Vagina (tissue), 2 donors: ENCODE data around the gene KCNG1. TPM values are rescaled to one million over a fixed set of nuclear protein-coding genes. Genes with fewer than 3 reads are reported as not detected.
"Not testable (repeated sequence)": the region's sequence is repeated elsewhere in the genome, so short reads cannot be mapped to it uniquely, and the experiment has no call there.

Experiments
- DNase-seq, 2 donors: peaks; one replicate each; pipeline ENCODE4 v3.0.0-alpha.2; 2017; ENCODE audit errors: extremely low spot score in 2 of 2
- H3K27ac ChIP-seq: fragments of 200-600 bp; sonication (generic); one replicate; pipeline ENCODE4 v1.5.1; 2019
- H3K27me3 ChIP-seq: fragments of 200-600 bp; sonication (generic); one replicate; pipeline ENCODE4 v1.5.1; 2019
- H3K36me3 ChIP-seq, 2 donors: fragments of 200-600 bp; sonication (generic); one replicate each; pipeline ENCODE4 v1.5.1; 2017 to 2019
- H3K4me1 ChIP-seq: fragments of 200-600 bp; sonication (generic); one replicate; pipeline ENCODE4 v1.5.1; 2019
- H3K4me3 ChIP-seq, 2 donors: fragments of 200-600 bp; sonication (generic); 1 replicate in 1 of 2; 2 replicates in 1 of 2; pipeline ENCODE4 v1.5.1; 2016 to 2019
- H3K9me3 ChIP-seq: fragments of 200-600 bp; sonication (generic); one replicate; pipeline ENCODE4 v1.5.1; 2019
- POLR2A ChIP-seq, 2 donors: fragments of 450-650 bp; IDR thresholded peaks; one replicate each; pipeline ENCODE4 v1.6.1; 2017; ENCODE audit warnings: antibody characterized with exemption in 2 of 2, mild to moderate bottlenecking in 2 of 2, moderate library complexity in 2 of 2
- POLR2AphosphoS5 ChIP-seq, 2 donors: sonication (generic); formaldehyde crosslinking; IDR thresholded peaks; one replicate each; pipeline ENCODE4 v1.9.0; 2017; ENCODE audit warnings: antibody characterized with exemption in 2 of 2, mild to moderate bottlenecking in 2 of 2, low read depth in 1 of 2; ENCODE audit not compliant: insufficient read depth in 1 of 2
- intact Hi-C: fragments of 100-400 bp; cut with DNase I; formaldehyde crosslinking; loops from one replicate; pipeline ENCODE4 v1.15.1; 2023
- total RNA-seq: library from RNA; depleted of rRNA; stranded (reverse); fragments of >200 nt; gene quantifications from one replicate; pipeline ENCODE4 v1.2.3, GENCODE V29; 2016
- TF ChIP-seq, protein P1 (sequence below), 3 experiments: fragments of 450-650 bp in 2 of 3; fragments of 200-600 bp in 1 of 3; sonication (generic) in 1 of 3; IDR thresholded peaks; one replicate each; pipeline ENCODE4 v1.5.1; 2017 to 2019; ENCODE audit warnings: antibody characterized with exemption in 3 of 3, mild to moderate bottlenecking in 2 of 3, moderate library complexity in 2 of 3

The KCNG1 gene
- total RNA-seq, 1 donor from 2014 or later, result 7.9 TPM

DNA sequence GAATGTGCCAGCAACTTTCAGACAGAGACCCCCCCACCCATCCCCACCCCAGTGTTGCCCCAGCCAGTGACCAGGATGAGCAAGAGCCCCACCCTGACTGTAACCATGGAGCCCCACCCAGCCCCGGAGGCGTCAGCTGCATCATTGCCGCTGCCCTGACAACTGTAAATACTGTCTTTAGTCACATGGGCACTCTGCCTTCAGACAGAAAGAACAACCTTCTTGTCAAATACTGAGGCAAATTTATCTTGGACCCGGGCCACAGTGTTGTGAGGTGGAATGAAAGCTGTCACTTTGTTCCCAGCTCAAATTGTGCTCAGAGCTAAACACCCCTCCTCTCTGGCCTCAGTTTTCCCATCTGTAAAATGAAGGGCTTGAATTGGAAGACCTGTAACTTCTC is 40.5 kb downstream of the KCNG1 start:
- Histone ChIP-seq H3K4me1 (peaks cover 18% of the 10 kb centered on the region), H3K27ac (no peak overlapping the region), H3K27me3 (no peaks in the 10 kb centered on the region), H3K4me3 (no peak overlapping the region), H3K9me3 (no peaks in the 10 kb centered on the region), H3K36me3 (no peaks in the 10 kb centered on the region)
- intact Hi-C loops, result no loop called here
- no peak for DNase-seq
- TF ChIP-seq POLR2AphosphoS5 (IDR thresholded peaks at IDR 0.05; ENCODE audit: insufficient read depth in 1 of 2, low read depth in 1 of 2) (no peak), POLR2A (IDR thresholded peaks at IDR 0.05) (no peak)
- TF ChIP-seq, protein P1, sequence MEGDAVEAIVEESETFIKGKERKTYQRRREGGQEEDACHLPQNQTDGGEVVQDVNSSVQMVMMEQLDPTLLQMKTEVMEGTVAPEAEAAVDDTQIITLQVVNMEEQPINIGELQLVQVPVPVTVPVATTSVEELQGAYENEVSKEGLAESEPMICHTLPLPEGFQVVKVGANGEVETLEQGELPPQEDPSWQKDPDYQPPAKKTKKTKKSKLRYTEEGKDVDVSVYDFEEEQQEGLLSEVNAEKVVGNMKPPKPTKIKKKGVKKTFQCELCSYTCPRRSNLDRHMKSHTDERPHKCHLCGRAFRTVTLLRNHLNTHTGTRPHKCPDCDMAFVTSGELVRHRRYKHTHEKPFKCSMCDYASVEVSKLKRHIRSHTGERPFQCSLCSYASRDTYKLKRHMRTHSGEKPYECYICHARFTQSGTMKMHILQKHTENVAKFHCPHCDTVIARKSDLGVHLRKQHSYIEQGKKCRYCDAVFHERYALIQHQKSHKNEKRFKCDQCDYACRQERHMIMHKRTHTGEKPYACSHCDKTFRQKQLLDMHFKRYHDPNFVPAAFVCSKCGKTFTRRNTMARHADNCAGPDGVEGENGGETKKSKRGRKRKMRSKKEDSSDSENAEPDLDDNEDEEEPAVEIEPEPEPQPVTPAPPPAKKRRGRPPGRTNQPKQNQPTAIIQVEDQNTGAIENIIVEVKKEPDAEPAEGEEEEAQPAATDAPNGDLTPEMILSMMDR (IDR thresholded peaks at IDR 0.05), result no peak

GRCh38 chr20:50981714-50982048 is 41.2 kb downstream of the KCNG1 start:
- no peaks in the 10 kb centered on the region for H3K27me3 ChIP-seq
- intact Hi-C loops, result no loop called here
- no peak for DNase-seq
- H3K4me3 ChIP-seq, result no peak overlapping the region
- TF ChIP-seq, protein P1 (IDR thresholded peaks at IDR 0.05), result no peak
- no peak for TF ChIP-seq POLR2A (IDR thresholded peaks at IDR 0.05)
- no peak for TF ChIP-seq POLR2AphosphoS5 (IDR thresholded peaks at IDR 0.05; ENCODE audit: insufficient read depth in 1 of 2, low read depth in 1 of 2)
- H3K9me3 ChIP-seq, result no peaks in the 10 kb centered on the region
- H3K36me3 ChIP-seq, result no peaks in the 10 kb centered on the region
- H3K27ac ChIP-seq, result no peak overlapping the region
- peaks cover 18% of the 10 kb centered on the region for H3K4me1 ChIP-seq

GRCh38 chr20:50980851-50981713 is 41.8 kb downstream of the KCNG1 start:
- Histone ChIP-seq H3K27ac (peak overlapping the region; percentile 20), H3K36me3 (no peaks in the 10 kb centered on the region), H3K4me1 (peaks cover 18% of the 10 kb centered on the region), H3K27me3 (no peaks in the 10 kb centered on the region), H3K9me3 (no peaks in the 10 kb centered on the region), H3K4me3 (no peak overlapping the region)
- intact Hi-C loops, result no loop called here
- no peak for DNase-seq
- TF ChIP-seq POLR2AphosphoS5 (IDR thresholded peaks at IDR 0.05; ENCODE audit: insufficient read depth in 1 of 2, low read depth in 1 of 2), result no peak
- TF ChIP-seq, protein P1 (IDR thresholded peaks at IDR 0.05), result peak in 2 of 3 experiments; percentile 36 to 37

DNA sequence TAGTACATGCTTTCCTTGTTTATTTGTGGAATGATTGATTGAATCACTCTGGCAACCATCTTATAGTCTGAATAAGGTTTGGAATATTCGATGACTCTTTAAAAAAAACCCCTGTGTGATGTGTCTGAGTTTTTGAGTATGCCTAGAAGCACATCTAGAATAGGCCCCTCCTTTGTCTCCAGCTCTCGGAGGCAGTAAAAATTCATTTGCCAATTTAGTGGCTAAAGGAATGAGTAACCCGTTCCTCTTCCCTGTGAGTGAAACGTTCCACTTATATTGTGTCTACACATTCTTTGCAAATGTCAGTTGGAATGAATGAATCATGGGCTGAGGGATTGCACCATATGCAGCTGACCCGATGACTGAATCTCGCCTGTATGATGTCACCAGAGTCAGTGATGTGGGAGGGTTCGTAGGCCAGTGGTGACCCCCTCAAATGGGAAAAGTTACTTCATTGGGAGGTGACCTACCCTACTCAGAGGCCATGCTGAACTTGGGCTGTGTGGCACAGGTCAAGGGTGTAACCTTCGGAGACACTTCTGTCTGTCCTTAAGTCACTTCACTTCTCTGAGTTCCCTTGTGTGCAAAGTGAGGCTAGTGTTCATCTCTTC is 42.7 kb downstream of the KCNG1 start:
- no peaks in the 10 kb centered on the region for H3K36me3 ChIP-seq

GRCh38 chr20:50978533-50978932 is 44.4 kb downstream of the KCNG1 start:
- H3K4me1 ChIP-seq, result peaks cover 18% of the 10 kb centered on the region
- H3K9me3 ChIP-seq, H3K4me3 ChIP-seq, H3K27me3 ChIP-seq, DNase-seq, H3K36me3 ChIP-seq, H3K27ac ChIP-seq, intact Hi-C loops: not testable (repeated sequence)

More for the DNA sequence above, 42.7 kb downstream of the KCNG1 start:
- no peak for DNase-seq
- no peak overlapping the region for H3K4me3 ChIP-seq
- no peak for TF ChIP-seq POLR2A (IDR thresholded peaks at IDR 0.05)
- peak in 1 of 2 donors; percentile 78 for TF ChIP-seq POLR2AphosphoS5 (IDR thresholded peaks at IDR 0.05; ENCODE audit: insufficient read depth in 1 of 2, low read depth in 1 of 2)
- no peaks in the 10 kb centered on the region for H3K27me3 ChIP-seq
- H3K27ac ChIP-seq, result peak overlapping the region; percentile 20
- peaks cover 18% of the 10 kb centered on the region for H3K4me1 ChIP-seq
- intact Hi-C loops, result no loop called here
- H3K9me3 ChIP-seq, result no peaks in the 10 kb centered on the region
